HG03108 (cell line): ENCODE measurements around the gene ESPL1.

Experiments
- ATAC-seq: cut with Tn5 transposase; IDR thresholded peaks from one replicate; pipeline ENCODE4 v1.9.1; 2021; ENCODE audit warnings: moderate library complexity; ENCODE audit not compliant: unreplicated experiment

The ESPL1 gene

DNA sequence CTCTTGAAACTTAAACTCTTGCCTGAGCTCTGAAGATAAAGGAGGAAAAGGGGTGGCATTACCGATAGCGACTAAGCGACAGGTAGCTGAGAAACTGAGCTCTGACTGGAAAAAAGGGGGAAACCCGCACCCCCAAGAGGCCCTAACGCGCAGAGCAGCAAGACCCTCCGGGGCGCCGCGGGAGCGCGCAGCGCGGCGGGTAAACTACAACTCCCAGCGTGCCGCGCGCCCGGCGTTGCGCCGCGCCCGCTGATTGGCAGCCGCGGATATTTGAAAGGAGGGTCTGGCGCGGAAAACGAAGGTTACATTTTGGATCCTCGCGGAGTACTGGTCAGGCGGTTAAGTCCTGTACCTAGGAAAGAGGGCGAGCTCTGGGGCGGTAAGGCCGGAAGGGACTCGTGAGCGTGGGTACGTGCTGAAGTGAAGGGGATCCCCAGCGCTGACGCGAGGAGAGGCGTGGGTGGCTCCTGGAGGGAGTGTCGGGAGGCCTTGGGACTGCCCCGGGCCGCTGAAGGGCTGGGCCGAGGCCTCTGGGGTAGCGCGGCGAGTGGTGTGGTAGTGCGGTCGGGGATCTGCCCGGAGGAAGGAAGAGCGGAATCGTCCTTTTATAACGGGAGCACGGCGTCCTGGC, at the start of gene ESPL1:
Gene ESPL1, plus strand, starts transcription at position 301 of the 631 bp plus-strand sequence. CDS start 468 bp downstream, outside the sequence.
- ATAC-seq: peak; percentile 83

DNA sequence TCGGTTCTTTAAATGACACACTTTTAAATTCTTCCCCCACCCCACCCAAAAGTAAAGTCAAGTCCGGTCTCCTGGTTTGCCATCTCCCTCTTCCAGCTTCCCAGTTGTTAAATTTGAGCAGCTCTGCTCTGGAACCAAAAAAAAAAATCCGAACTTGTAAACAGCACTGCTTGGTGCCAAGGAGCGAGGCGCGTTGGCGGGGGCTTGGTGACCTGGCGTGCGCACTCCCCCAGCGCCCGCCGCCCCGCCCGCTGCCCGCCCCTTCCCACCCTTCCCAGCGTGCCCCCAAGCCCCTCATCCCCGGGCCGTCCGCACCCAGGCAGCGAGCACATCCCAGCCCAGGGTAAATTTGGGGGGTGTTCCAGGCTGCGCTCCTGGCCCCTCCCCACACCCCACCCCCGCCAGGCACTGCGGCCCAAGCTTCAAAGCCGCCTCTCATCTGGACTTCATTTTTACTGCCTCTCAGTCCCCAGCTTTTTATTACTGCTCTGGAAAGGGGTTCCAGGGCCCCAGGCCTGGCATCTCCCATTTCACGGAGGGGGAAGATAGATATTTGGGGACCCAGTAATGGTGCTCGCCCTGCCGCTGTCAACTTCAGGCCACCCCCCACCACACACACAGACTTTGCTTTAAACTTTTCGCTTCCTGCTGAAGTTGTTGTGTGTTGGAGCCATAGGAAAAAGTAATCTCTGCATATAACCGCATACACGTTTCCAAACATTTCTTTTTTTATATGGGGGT, 49.4 kb upstream of the ESPL1 start:
- ATAC-seq: no peak

DNA sequence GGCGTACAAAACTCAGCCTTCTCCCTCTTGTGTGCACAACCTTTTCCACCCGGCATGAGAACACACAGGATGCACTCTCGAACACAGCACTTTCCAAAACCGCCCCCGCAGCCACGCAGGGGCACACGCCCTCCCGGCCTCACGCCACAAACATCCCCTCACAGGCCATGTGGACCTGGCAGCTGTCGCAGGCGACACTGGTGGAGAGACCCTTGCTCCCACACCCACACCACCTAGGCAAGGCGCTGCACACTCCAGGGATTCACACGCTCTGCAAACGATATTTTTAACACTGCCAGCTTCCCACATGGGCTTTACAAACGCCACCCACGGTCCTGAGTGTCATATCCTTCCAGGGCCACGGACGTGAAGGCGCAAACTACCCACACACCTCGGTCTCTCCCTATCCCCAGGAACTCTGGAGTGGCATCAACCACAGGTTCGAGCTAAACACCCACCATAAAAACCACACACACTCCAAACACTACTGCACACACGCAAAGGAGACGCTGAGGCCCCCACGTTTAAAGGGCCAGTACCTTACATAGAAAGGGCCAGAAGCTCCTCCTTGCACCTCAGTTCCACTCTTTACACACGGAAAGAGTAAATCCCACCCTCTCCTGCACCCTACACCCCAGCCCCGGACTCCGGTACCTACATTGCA, 48.7 kb upstream of the ESPL1 start:
- ATAC-seq: peak; percentile 1

DNA sequence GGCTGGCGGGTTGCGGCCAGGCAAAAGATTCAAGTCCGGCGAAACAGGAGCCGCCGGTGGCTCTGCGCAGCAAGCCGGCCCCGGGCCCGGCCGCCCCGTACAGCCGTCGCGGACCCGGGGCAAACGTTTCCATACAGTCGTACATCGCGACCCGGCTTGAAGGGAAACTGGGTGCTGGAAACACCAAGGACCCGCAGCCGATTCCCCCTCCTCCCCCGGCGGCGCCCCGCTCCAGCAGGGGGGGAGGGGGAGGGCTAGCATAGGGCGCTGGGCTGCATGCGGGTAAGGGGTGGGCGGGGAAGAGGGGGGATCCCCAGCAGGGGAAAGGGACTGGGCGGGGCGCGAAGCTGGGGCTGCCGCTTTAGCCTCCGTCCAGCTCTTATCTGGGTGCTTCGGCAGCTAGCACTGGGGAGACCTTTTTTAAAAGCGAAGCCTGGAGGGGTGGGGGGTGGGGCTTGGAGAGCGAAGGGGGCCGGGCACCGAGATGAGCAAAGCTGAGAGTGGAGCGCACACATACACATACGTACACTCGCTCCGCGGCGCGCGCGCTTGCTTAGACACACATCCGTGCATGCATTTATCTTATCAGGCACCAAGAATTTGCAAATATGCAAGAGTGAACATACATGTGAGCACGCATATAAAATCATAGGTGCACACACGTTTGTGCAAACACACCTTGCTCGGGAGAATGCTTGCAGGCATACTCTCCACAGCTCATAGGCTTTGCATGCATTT, 48.0 kb upstream of the ESPL1 start:
- ATAC-seq: peak; percentile 14

DNA sequence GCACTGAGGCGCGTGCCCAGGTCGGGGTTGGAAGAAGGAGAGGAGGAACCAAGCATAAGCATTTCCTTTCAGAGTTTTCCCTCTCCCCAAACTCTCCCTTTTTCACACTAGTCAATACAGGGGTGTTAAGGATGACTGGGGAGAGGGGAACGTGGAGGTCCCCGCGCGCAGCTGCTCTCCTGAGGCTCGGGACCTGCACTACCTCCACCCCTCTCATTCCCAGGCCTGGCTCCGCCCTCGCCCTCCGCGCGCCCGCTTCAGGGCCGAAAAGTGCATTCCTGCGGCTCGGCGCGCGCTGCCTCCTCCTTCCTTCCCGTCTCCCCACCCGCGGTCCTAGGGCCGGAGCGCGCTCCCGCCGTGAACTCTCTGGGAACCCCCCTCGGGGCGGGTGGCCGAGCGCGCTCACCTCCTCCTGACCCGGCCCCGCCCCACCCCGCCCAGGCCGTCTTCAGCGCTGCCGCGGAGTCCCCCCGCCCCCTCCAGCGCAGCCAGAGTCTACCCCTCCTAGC, 47.4 kb upstream of the ESPL1 start:
- peak; percentile 51 for ATAC-seq

DNA sequence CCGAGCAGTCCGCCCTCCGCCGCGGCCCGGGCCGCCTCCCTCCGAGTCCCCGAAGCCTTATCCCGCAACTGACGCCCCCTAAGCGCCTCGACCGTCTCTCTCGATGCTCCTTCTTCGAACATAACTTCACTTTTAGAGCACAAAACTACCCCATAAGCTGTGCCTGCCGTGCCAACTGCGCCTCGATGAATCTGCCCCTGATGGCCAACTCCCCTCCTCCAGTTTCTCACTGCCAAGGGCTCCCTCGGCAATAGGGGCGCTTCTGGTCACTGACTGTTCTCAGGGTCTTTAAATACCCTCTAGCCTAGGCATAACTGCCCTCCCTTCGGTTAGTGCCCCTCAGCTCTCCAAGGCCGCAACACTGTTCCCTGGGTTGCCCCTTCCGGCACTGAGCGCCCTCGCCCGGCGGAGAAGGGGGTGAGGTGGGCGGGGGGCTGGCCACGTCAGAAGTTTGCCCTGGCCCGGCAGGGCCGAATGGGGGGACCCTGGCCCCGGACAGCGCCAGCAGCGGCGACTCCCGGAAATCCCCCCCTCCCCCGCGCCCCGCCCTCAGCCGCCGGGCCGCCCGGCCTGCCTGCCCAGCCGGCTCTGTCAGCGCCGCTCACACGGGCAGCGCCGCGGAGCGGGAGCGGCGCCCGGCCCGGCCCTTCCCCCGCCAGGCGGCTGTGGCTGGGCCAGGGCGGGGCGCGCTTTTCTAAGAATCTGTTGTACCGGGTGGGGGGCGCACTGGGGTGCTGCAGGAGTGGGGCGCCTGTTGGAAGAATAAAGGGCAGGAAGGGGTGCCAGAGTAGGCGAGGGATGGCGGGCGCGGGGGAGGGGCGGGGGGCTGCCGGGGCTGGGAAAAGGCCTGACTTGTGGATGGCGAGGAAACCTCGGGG, 46.7 kb upstream of the ESPL1 start:
- peak; percentile 32 for ATAC-seq

DNA sequence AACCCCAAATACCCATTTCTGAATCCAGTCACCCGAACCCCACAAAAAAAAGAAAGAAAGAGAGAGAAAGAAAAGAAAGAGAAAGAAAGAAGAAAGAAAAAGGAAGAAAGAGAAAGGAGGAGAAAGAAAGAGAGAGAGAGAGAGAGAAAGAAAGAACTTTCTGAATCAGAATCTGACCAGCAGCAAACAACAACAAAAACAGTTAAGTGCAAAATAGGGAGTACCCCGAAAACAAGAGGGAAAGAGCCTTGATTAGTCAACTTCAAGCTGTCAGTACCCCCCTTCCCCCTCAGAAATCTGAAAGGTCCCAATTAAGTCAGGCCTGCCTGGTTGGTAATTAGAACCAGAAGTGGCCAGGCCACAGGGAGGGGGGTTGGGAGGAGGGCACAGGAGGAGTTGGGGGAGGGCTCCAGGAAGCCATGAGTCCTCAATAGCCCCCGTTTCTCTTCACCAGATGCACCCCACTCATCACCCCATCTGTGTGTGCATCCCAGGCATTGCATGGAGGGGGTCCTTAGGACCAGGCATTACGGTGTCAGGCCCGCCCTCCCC, 45.9 kb upstream of the ESPL1 start:
- ATAC-seq: no peak

DNA sequence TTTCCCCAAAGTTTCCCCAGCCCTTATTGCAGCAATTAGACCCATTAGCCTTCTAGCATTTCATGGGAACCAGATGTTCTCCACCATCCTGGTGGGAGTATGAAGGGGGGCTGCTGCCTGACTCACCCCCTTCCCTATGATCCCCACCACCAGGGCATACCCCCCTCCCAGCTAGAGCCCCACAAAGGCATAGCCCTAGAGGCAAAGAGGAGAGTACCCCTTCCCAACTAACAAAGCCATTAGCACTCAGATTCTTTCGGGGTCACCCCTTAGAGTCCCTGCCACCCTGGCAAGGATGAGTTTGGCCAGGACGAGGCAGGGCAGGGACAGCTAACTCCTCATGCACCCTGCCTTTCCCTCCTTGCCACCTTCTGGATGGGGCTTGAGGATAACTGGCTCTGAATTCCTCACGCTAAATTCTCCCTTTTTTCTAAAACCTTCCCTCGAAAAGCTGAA, 45.3 kb upstream of the ESPL1 start:
- ATAC-seq: no peak

DNA sequence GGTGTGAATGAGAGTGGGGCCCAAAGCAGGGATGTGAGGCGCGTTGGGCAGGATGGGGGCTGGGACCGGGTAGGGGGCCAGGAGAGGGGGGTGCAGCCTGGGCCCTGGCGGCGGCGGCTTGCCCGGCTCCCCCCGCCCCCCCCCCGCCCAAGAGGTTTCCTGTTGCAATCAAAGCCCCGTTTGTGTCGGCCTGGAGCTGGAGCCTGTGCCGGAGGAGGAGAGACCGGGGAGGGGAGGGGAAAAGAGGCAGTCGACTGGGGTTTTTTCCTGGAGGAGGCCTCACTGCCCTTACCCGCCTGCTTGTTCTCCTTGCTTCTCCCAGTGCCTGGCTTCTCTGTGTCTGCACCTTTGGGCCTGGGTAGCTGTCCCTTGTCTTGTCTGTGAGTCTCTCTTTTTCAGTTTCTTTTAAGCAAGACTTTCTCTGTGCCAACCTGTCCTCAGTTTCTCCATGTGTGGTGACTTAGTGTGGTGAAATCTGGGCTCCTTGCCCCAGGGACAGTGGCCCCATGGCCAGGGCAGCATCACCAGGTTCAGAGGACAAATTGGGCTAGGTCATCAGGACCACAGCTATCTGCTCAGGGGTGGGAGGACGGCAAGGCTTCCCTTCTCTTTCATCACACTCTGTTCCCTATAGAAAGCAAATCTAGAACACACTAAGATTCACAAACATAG, 44.6 kb upstream of the ESPL1 start:
- ATAC-seq: no peak

DNA sequence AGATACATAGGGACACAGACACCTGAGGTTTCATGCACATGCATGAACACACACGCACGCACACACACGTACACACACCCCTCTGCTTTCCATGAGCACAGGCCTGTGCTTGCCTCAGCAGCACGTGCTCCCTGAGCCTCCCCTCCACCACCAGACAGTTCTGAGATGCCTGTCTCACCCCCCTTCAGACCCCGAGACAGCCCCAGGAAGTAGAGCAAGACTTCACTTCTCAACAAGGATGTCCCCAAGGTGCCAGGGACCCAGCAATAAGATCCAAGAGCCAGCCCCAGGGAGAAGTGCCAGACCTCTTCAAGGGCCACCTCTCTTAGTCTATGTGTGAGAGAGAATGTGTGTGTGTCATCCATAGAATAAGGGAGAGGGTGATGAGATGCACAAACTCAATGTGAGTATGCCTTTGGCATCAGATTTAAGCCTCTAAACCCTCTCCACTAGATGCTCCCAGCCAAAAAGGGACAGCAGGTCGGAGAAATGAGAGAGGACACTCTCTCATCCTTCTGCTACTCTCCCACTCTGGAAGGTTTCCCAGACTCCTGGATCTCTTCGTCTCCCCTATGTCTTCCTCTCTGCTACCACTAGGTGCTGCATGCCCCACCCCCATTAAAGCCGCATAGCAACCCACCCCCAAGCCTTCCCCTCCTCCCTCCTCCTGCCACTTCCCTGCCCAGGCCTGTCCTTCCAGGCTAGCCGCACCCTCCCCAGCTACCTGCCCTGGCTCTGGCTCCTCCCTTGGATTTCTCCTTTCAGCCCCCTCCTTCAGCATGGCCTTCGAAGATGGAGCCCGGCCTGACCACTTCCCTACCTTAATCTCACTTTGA, 43.8 kb upstream of the ESPL1 start:
- no peak for ATAC-seq

DNA sequence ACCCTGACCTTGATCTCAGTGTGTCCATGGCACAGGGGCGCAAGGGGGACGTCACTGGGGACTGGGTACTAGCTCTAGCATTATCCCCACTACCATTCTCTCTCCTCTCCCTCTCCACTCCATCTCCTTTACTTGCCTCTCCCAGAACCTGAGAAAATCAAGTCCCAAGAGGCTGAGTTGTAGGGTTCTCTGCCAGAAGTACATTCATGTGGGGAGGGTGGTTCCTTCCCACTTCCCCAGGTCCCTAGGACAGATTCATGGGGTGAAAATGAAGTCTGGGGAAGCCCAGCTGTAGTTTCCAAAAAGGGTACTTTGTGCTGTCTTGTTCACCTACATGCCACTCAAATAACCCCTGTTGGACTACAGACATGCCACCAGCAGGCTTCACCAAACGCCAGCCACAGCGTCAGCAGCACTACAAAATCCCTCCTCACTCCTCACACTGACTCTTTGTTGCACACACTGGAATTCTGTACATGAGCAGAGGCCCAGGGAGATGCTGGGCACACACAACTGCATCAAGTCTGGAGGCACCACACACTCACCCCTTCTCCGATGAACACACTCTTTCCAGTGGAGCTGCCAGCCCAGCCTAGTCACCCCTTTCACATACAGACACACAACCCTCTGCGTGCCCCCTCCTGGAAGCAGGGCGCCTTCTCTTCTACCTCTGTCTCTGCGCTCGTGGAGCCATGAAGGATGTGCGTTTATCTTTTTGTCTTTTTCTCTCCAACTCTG, 43.0 kb upstream of the ESPL1 start:
- no peak for ATAC-seq

DNA sequence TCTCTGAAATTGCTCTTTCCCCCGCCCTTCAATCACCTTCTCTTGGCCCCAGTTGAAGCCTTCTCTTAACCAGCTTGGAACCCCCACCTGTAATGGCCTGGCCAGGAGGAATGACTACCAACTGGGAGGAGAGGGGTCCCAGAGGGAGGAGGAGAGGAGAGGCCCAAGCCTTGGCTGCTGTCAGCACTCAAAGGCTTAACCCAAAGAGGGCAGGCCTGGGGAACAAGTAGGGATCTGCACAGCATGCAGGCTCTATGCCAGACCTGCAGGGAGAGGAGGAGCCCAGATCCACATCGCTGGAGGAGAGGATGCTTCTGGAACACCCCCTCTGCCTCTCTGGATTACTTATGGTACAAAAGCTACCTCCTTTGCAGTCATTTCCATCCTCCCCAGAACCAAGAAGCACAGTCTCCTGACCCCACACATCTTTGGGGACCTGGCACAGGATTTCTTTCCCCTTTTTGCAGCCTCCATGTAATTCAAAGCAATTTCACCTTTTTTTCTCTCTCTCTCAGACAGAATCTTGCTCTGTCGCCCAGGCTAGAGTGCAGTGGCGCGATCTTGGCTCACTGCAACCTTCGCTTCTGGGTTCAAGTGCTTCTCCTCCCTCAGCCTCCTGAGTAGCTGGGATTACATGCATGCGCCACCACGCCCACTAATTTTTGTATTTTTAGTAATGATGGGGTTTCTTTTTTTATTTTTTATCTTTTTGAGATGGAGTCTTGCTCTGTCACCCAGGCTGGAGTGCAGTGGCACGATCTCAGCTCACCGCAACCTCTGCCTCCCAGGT, 42.3 kb upstream of the ESPL1 start:
- ATAC-seq: no peak

DNA sequence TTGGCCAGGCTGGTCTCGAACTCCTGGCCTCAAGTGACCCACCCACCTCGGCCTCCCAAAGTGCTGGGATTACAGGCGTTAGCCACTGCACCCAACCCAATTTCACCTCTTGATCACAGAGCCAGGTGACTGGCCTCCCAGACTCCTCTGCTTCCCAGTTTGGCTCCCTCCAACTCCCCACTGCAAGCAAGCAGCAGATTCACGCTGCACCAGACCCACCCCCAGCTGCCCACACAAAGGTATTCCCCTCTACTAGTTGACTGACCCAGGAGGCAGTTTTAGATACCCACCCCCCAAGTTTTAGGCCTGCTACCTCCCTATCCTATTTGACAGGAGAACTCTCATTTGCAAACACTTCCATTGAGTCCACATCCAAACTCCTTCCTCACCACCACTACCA, 41.3 kb upstream of the ESPL1 start:
- no peak for ATAC-seq

DNA sequence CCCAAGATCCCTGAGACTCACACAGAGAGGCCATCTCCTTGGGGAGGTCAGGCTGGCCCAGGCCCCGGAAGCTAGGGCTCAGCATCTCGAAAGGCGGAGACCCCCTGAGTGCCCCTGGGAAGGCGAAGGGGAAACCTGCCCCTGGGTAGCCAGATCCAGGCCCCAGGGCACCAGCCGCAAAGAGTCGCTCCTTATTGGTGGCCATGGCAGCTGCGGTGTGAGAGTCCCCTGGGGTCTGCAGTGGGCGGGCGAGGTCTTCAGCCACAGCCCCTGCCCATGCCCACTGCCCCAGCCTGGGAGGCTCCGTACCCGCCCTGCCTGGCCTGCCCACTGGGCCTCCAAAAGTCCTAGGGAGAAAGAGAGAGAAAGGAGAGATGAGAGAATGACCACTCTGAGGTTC, 40.8 kb upstream of the ESPL1 start:
- no peak for ATAC-seq

DNA sequence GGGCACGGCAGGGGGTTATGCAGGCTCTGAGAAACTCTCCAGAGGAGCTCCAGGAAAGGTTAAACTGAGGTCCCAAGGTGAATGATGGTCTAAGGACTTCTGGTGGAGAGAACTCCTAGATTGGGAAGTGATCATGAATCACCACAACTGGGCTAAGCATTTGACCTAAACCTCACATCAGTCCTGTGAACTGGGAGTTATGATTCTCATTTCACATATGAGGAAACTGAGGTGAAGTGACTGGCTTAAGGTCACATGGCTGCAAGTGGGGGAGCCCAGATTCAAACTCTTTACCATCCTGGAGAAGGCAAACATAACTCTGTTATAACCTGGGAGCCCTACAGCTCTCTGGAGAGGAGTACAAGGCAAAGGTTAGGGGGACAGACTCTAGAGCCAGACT, 40.3 kb upstream of the ESPL1 start:
- no peak for ATAC-seq

DNA sequence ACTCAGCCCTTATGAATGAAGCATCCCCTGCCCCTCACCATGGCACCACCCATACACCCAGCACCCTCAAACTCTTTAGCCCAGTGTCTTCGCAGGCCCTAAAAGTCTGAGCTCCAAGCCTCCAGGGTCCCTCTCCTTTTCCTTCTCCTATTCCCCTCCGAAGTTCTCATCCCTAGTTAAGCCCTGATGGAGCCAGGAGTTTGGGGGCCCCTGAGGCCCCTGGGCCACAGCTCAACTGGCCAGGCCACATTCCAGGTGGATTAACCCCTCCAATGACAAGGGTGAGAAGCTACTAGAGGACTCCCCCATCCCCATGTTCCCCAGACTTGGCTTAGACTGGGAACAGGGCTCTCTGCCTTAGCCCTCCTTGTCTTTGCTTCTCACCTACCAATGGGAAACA, 38.6 kb upstream of the ESPL1 start:
- no peak for ATAC-seq
